CD4-positive, alpha-beta T cell treated with Interleukin-4 for 1 hour (primary cell): ENCODE data around the gene GATAD2A.

Source experiments
- DNase-seq, 2 donors: peaks; one replicate each; pipeline ENCODE4 v3.0.0-alpha.2; 2020 to 2022

The GATAD2A gene

GRCh38 chr19:19514881-19515641, 109.6 kb downstream of the GATAD2A start, which contains the start of gene TSSK6:
Gene TSSK6 (minus strand): TSS chr19:19515548. CDS start chr19:19515427, 121 bp downstream.
- DNase-seq = no peak

- peak; percentile 93 to 96 for DNase-seq
These were observed 110.4 kb downstream of the GATAD2A start, which contains the start of gene NDUFA13 for GRCh38 chr19:19515642-19516519. Gene NDUFA13 (plus strand): TSS chr19:19516225. CDS start chr19:19516239, 14 bp downstream.

GRCh38 chr19:19517235-19517619, 111.8 kb downstream of the GATAD2A start:
- DNase-seq = no peak

GRCh38 chr19:19520989-19521388, 115.5 kb downstream of the GATAD2A start:
- no peak for DNase-seq

- DNase-seq = no peak
These were observed 117.7 kb downstream of the GATAD2A start for GRCh38 chr19:19523177-19523576.

- DNase-seq = no peak
These were observed 118.6 kb downstream of the GATAD2A start for GRCh38 chr19:19524053-19524452.

GRCh38 chr19:19525611-19526380, 120.3 kb downstream of the GATAD2A start:
- DNase-seq = no peak

GRCh38 chr19:19526581-19527370, 121.3 kb downstream of the GATAD2A start:
- DNase-seq = no peak

- no peak for DNase-seq
These were observed 121.8 kb downstream of the GATAD2A start for GRCh38 chr19:19527371-19527656.

GRCh38 chr19:19527674-19528625, 122.5 kb downstream of the GATAD2A start:
- DNase-seq = no peak

GRCh38 chr19:19528721-19529490, 123.4 kb downstream of the GATAD2A start, which contains the start of gene YJEFN3:
Gene YJEFN3 (plus strand): TSS chr19:19528911. CDS start chr19:19528933, 22 bp downstream.
- no peak for DNase-seq

- DNase-seq = no peak
These were observed 124.4 kb downstream of the GATAD2A start for GRCh38 chr19:19529783-19530422.

GRCh38 chr19:19530423-19530804, 124.9 kb downstream of the GATAD2A start:
- no peak for DNase-seq

- DNase-seq = no peak
These were observed 125.4 kb downstream of the GATAD2A start for GRCh38 chr19:19530889-19531288.

- peak; percentile 81 to 85 for DNase-seq
These were observed 126.7 kb downstream of the GATAD2A start for GRCh38 chr19:19531951-19532805.

GRCh38 chr19:19532806-19533701, 127.6 kb downstream of the GATAD2A start:
- no peak for DNase-seq

GRCh38 chr19:19533841-19534240, 128.4 kb downstream of the GATAD2A start:
- no peak for DNase-seq
